SK-N-SH (cell line): Measurements from ENCODE around the gene ERI3. TPM values are rescaled to one million over a fixed set of nuclear protein-coding genes. Genes with fewer than 3 reads are reported as not detected.

ENCODE experiments used
- CTCF ChIA-PET: fragments of 300-600, 350-600 bp; formaldehyde crosslinking; extraction: SDS; loops from one replicate; lab custom pipeline; 2021; lab: Yijun Ruan, JAX
- POLR2A ChIA-PET: fragments of 350-600 bp; sonication (Branson Sonifier 250); formaldehyde crosslinking; extraction: SDS; loops from one replicate; lab custom pipeline; 2020; ENCODE audit warnings: antibody characterized with exemption, inconsistent platforms; lab: Yijun Ruan, JAX
- DNase-seq: peaks from one replicate; pipeline ENCODE4 v3.0.0; 2012
- H2AFZ ChIP-seq: fragments of 200-600 bp; sonication (generic); 2 replicates; pipeline ENCODE4 v1.8.1; 2016; ENCODE audit warnings: antibody characterized with exemption, mild to moderate bottlenecking, low read depth
- H3F3A ChIP-seq: fragments of 200-600 bp; sonication (generic); replicated peaks from 2 replicates; pipeline ENCODE3; 2016; ENCODE audit warnings: antibody characterized with exemption, mild to moderate bottlenecking; ENCODE audit not compliant: insufficient read depth
- H3K27ac ChIP-seq, 2 experiments: fragments of 200-500 bp in 1 of 2; fragments of 200-600 bp in 1 of 2; sonication (Bioruptor generic) in 1 of 2; sonication (generic), shearing (Covaris generic) in 1 of 2; 2 replicates each; pipeline versions ENCODE4 v1.5.1 to v1.6.1; 2014 to 2016; ENCODE audit warnings: low read depth in 2 of 2, inconsistent platforms in 1 of 2, low read length in 1 of 2, mild to moderate bottlenecking in 1 of 2, mixed read lengths in 1 of 2
- H3K27me3 ChIP-seq: fragments of 200-600 bp; sonication (generic), shearing (Covaris generic); 2 replicates; pipeline ENCODE4 v1.6.1; 2016; ENCODE audit warnings: mixed run types; ENCODE audit not compliant: insufficient read depth
- H3K36me3 ChIP-seq, 2 experiments: fragments of 200-500 bp in 1 of 2; fragments of 200-600 bp in 1 of 2; sonication (Bioruptor generic) in 1 of 2; sonication (generic) in 1 of 2; replicated peaks in 1 of 2; 2 replicates each; pipeline versions ENCODE3 to v1.5.1; 2014 to 2016; ENCODE audit warnings: low read length in 1 of 2, mild to moderate bottlenecking in 1 of 2; ENCODE audit not compliant: insufficient read depth in 2 of 2, control insufficient read depth in 1 of 2
- H3K4me1 ChIP-seq, 2 experiments: fragments of 200-500 bp in 1 of 2; fragments of 200-600 bp in 1 of 2; sonication (Bioruptor generic) in 1 of 2; sonication (generic), shearing (Covaris generic) in 1 of 2; 2 replicates each; pipeline versions ENCODE4 v1.5.1 to v1.6.1; 2014 to 2016; ENCODE audit warnings: low read depth in 1 of 2, low read length in 1 of 2, mixed run types in 1 of 2; ENCODE audit not compliant: insufficient read depth in 2 of 2, control insufficient read depth in 1 of 2
- H3K4me2 ChIP-seq: fragments of 200-600 bp; sonication (generic), shearing (Covaris generic); 2 replicates; pipeline ENCODE4 v1.6.1; 2017; ENCODE audit warnings: mixed run types
- H3K4me3 ChIP-seq, 2 experiments: fragments of 200-500 bp in 1 of 2; fragments of 200-600 bp in 1 of 2; sonication (Bioruptor generic) in 1 of 2; sonication (generic), shearing (Covaris generic) in 1 of 2; 2 replicates each; pipeline versions ENCODE4 v1.5.1 to v1.8.1; 2014 to 2016; ENCODE audit warnings: low read depth in 2 of 2, inconsistent platforms in 1 of 2, low read length in 1 of 2, mild to moderate bottlenecking in 1 of 2, mixed read lengths in 1 of 2, moderate library complexity in 1 of 2
- H3K79me2 ChIP-seq: fragments of 200-600 bp; sonication (generic); 2 replicates; pipeline ENCODE4 v1.8.1; 2017; ENCODE audit warnings: mild to moderate bottlenecking; ENCODE audit not compliant: insufficient read depth
- H3K9ac ChIP-seq: fragments of 200-600 bp; sonication (generic); 2 replicates; pipeline ENCODE4 v1.6.1; 2017; ENCODE audit warnings: mixed run types
- H3K9me2 ChIP-seq: fragments of 200-600 bp; sonication (generic); 2 replicates; pipeline ENCODE4 v1.6.1; 2017; ENCODE audit warnings: mixed run types
- H3K9me3 ChIP-seq: fragments of 200-600 bp; sonication (generic); 2 replicates; pipeline ENCODE4 v1.6.1; 2017; ENCODE audit warnings: mixed run types, mild to moderate bottlenecking, moderate library complexity
- H4K20me1 ChIP-seq: fragments of 200-600 bp; sonication (generic); 2 replicates; pipeline ENCODE4 v1.6.1; 2017; ENCODE audit warnings: mild to moderate bottlenecking, mixed run types; ENCODE audit not compliant: insufficient read depth
- CHD2 ChIP-seq: fragments of 150-350 bp; IDR thresholded peaks from 2 replicates; pipeline ENCODE4 v1.6.1; 2018; ENCODE audit warnings: low read length; ENCODE audit not compliant: partially characterized antibody
- CTCF ChIP-seq: fragments of 200-600 bp; sonication (generic); IDR thresholded peaks from 2 replicates; pipeline ENCODE4 v1.6.1; 2017; ENCODE audit warnings: antibody characterized with exemption, mild to moderate bottlenecking, moderate library complexity
- FOSL2 ChIP-seq: IDR thresholded peaks from 2 replicates; pipeline ENCODE4 v1.4.0; 2012; ENCODE audit warnings: low read depth, mild to moderate bottlenecking, moderate library complexity, borderline replicate concordance
- FOXJ3 ChIP-seq: sonication (generic); formaldehyde crosslinking; IDR thresholded peaks from 2 replicates; pipeline ENCODE4 v1.5.1; 2020; ENCODE audit warnings: mild to moderate bottlenecking, missing genetic modification reagents
- GABPA ChIP-seq: IDR thresholded peaks from 2 replicates; pipeline ENCODE4 v1.4.0; 2012; ENCODE audit warnings: low read depth, mild to moderate bottlenecking
- MAX ChIP-seq: IDR thresholded peaks from 2 replicates; pipeline ENCODE4 v1.4.0; 2012; ENCODE audit warnings: low read depth
- PBX3 ChIP-seq: IDR thresholded peaks from 2 replicates; pipeline ENCODE4; 2012
- RAD21 ChIP-seq: IDR thresholded peaks from 2 replicates; pipeline ENCODE4 v1.6.1; 2012; ENCODE audit warnings: mild to moderate bottlenecking, low read length
- RCOR1 ChIP-seq: fragments of 150-350 bp; IDR thresholded peaks from 2 replicates; pipeline ENCODE4 v1.6.1; 2017; ENCODE audit warnings: antibody characterized with exemption, low read length
- RXRA ChIP-seq: IDR thresholded peaks from 2 replicates; pipeline ENCODE4 v1.4.0; 2012; ENCODE audit warnings: low read depth, mild to moderate bottlenecking, borderline replicate concordance
- SIN3A ChIP-seq: IDR thresholded peaks from 2 replicates; pipeline ENCODE4 v1.6.1; 2012; ENCODE audit warnings: low read depth, mild to moderate bottlenecking, low read length, moderate library complexity, borderline replicate concordance
- SMC3 ChIP-seq: IDR thresholded peaks from 2 replicates; pipeline ENCODE4 v1.6.1; 2012; ENCODE audit warnings: low read depth, low read length, improper control_type of control experiment
- TCF12 ChIP-seq: IDR thresholded peaks from 2 replicates; pipeline ENCODE4 v1.4.0; 2012
- USF2 ChIP-seq: fragments of 150-350 bp; IDR thresholded peaks from 2 replicates; pipeline ENCODE4 v1.6.1; 2017; ENCODE audit warnings: antibody characterized with exemption, low read length, low read depth, borderline replicate concordance
- YY1 ChIP-seq: IDR thresholded peaks from 2 replicates; pipeline ENCODE4 v1.4.0; 2012; ENCODE audit warnings: low read depth, mild to moderate bottlenecking
- WGBS: methylation state at CpG from one replicate; pipeline ENCODE4 v1.1.6; 2017; ENCODE audit warnings: low lambda C conversion rate; 5-methylcytosine and 5-hydroxymethylcytosine counted together
- polyA plus RNA-seq, 3 experiments: library from polyadenylated mRNA; depleted of rRNA; stranded (reverse); fragments of >200 nt; gene quantifications; 2 replicates each; pipeline ENCODE4 v1.2.3, GENCODE V29; 2012
- TF ChIP-seq, protein P1 (sequence below): IDR thresholded peaks from 2 replicates; pipeline ENCODE4 v1.4.0; 2012; ENCODE audit warnings: low read depth, borderline replicate concordance

Gene ERI3
- polyA plus RNA-seq, 1 of the 3 experiments (the other 2 are of a cell fraction), result 60.7 TPM

DNA sequence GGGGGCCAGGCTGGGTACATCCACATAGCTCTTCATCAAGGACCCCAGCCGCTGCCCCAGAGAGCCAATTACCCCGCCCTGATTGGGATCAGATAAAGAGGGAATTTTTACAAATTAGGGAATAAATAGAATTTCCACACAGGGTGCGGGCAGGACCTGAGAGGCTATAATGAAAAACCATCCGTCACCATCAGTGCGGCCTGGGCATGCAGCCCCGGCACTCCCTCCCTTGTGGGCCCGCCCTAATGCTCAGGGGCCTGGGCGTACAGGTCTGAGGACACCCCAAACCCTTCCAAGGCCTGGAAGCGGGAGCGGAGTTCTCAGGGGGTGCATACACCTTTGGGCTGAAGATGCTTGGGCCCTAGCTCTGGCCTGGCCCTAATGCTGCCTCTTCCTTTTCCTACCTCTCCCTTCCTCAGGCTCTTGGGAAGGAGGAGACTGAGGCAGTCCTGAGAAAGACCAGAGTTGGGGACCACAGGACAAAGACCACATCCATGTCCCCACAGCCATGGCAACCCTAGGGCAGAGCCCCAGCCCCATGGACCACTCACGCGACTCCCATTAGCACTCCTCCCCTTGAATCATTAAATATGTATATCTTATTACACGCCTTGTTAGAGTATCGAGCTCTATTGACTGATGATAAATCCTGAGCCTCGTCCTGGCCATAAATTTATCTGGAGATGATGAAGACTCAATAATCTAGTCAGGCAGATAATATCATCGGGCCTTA, 125.5 kb downstream of the ERI3 start:
- no peak for DNase-seq
- Histone ChIP-seq H3K4me1 (no peaks in the 10 kb centered on the region), H3K9me2 (no peaks in the 10 kb centered on the region), H3K27ac (no peak overlapping the region), H4K20me1 (no peaks in the 10 kb centered on the region), H2AFZ (no peak overlapping the region), H3K27me3 (no peaks in the 10 kb centered on the region), H3K9ac (no peak overlapping the region), H3K36me3 (peaks cover 0 to 18% of the 10 kb centered on the region in 2 experiments), H3F3A (no peaks in the 10 kb centered on the region), H3K4me3 (no peak overlapping the region), H3K9me3 (no peaks in the 10 kb centered on the region), H3K79me2 (no peaks in the 10 kb centered on the region), H3K4me2 (no peak overlapping the region)
- TF ChIP-seq GABPA, result no peak
- no peak for TF ChIP-seq SMC3
- TF ChIP-seq RXRA, result no peak
- no peak for TF ChIP-seq TCF12
- no peak for TF ChIP-seq CHD2
- TF ChIP-seq MAX, result no peak
- no peak for TF ChIP-seq RAD21
- TF ChIP-seq SIN3A, result no peak
- TF ChIP-seq, protein P1, sequence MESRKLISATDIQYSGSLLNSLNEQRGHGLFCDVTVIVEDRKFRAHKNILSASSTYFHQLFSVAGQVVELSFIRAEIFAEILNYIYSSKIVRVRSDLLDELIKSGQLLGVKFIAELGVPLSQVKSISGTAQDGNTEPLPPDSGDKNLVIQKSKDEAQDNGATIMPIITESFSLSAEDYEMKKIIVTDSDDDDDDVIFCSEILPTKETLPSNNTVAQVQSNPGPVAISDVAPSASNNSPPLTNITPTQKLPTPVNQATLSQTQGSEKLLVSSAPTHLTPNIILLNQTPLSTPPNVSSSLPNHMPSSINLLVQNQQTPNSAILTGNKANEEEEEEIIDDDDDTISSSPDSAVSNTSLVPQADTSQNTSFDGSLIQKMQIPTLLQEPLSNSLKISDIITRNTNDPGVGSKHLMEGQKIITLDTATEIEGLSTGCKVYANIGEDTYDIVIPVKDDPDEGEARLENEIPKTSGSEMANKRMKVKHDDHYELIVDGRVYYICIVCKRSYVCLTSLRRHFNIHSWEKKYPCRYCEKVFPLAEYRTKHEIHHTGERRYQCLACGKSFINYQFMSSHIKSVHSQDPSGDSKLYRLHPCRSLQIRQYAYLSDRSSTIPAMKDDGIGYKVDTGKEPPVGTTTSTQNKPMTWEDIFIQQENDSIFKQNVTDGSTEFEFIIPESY, result no peak
- TF ChIP-seq FOSL2, result no peak
- TF ChIP-seq USF2, result no peak
- no peak for TF ChIP-seq FOXJ3
- no peak for TF ChIP-seq YY1
- no peak for TF ChIP-seq CTCF
- TF ChIP-seq PBX3, result no peak
- no peak for TF ChIP-seq RCOR1
- ChIA-PET CTCF (interaction anchor here (0.8 to 5.1 kb wide), 3 partner anchors 9 to 366 kb away, joined by 3 to 45 read pairs (median 3); no protein-coding TSS in a partner anchor), POLR2A (no interaction called here)
- 93% methylated on average over 14 of the region's 16 CpGs for WGBS
